K562 (cell line): ENCODE data around the gene FHIP1B. TPM values are rescaled to one million over a fixed set of nuclear protein-coding genes. Genes with fewer than 3 reads are reported as not detected.
A peak's percentile ranks its signal among the peaks of the same experiment; 100 is the strongest.

Source experiments
- ATAC-seq: fragments of 200-7000 bp; cut with Tn5 transposase; 3 replicates; pipeline ENCODE4 v1.9.1; 2020; ENCODE audit warnings: moderate library complexity
- BruUV-seq: library from RNA; stranded (reverse); fragments of 400-500 nt; replicated peaks from 2 replicates; lab custom pipeline; 2021; lab: Mats Ljungman, UMichigan
- CTCF ChIA-PET: fragments of 300-600 bp; formaldehyde crosslinking; extraction: SDS; loops from one replicate; lab custom pipeline; 2021; ENCODE audit warnings: low intra/inter-chr PET ratio; lab: Yijun Ruan, JAX
- POLR2A ChIA-PET: fragments of 300-600, 350-650 bp; sonication (Branson Sonifier 250); formaldehyde crosslinking; extraction: SDS; loops from one replicate; lab custom pipeline; 2021; ENCODE audit warnings: antibody characterized with exemption, inconsistent platforms; lab: Yijun Ruan, JAX
- DNase-seq, 4 experiments: peaks; one replicate each; pipeline versions ENCODE4 v3.0.0 to v3.0.0-alpha.2; 2011 to 2018; ENCODE audit warnings: low spot score in 3 of 4, mixed read lengths in 3 of 4; ENCODE audit errors: extremely low read depth in 1 of 4
- FAIRE-seq: peaks from 2 replicates; lab custom pipeline; 2011; peaks lifted over from hg19 to GRCh38; lab: Jason Lieb, UNC
- H2AFZ ChIP-seq: 2 replicates; pipeline ENCODE4 v1.6.0; 2011; ENCODE audit warnings: low read depth, low read length, control low read depth, inconsistent platforms
- H3K27ac ChIP-seq: fragments of 200-600 bp; 3 replicates; pipeline ENCODE4 v1.8.0; 2011; ENCODE audit warnings: low read depth, mild to moderate bottlenecking, control low read depth, inconsistent platforms, low read length, moderate library complexity, mixed read lengths; ENCODE audit errors: extremely low read depth
- H3K27me3 ChIP-seq, 2 experiments: fragments of 300-600 bp in 1 of 2; 2 replicates in 1 of 2; 3 replicates in 1 of 2; pipeline versions ENCODE4 v1.6.0 to v1.8.0; 2011; ENCODE audit warnings: inconsistent platforms in 2 of 2, low read length in 2 of 2, mild to moderate bottlenecking in 1 of 2, mixed read lengths in 1 of 2, moderate library complexity in 1 of 2; ENCODE audit not compliant: control insufficient read depth in 2 of 2, insufficient read depth in 2 of 2
- H3K36me3 ChIP-seq: fragments of 300-600 bp; 3 replicates; pipeline ENCODE4 v1.8.0; 2011; ENCODE audit warnings: mild to moderate bottlenecking, low read length, inconsistent platforms; ENCODE audit not compliant: control insufficient read depth, insufficient read depth
- H3K4me1 ChIP-seq, 2 experiments: fragments of 200-600 bp in 1 of 2; replicated peaks in 1 of 2; 2 replicates in 1 of 2; 3 replicates in 1 of 2; pipeline versions ENCODE4 v1.5.1 to v1.8.0; 2011; ENCODE audit warnings: inconsistent platforms in 2 of 2, low read length in 2 of 2, mild to moderate bottlenecking in 1 of 2, mixed read lengths in 1 of 2, moderate library complexity in 1 of 2; ENCODE audit not compliant: control insufficient read depth in 2 of 2, insufficient read depth in 2 of 2
- H3K4me2 ChIP-seq: 2 replicates; pipeline ENCODE4 v1.6.1; 2011; ENCODE audit warnings: low read length, control low read depth, inconsistent platforms, mixed read lengths; ENCODE audit not compliant: insufficient read depth
- H3K4me3 ChIP-seq: fragments of 200-600 bp; sonication (generic), shearing (Covaris generic); 2 replicates; pipeline ENCODE4 v1.5.1; 2016; ENCODE audit warnings: control low read depth, inconsistent platforms
- H3K79me2 ChIP-seq: fragments of 200-600 bp; 3 replicates; pipeline ENCODE4 v1.8.0; 2011; ENCODE audit warnings: low read length, inconsistent platforms; ENCODE audit not compliant: control insufficient read depth, insufficient read depth
- H3K9ac ChIP-seq, 2 experiments: 2 replicates each; pipeline versions ENCODE4 v1.6.0 to v1.6.1; 2011; ENCODE audit warnings: low read depth in 2 of 2, low read length in 2 of 2, control low read depth in 1 of 2, inconsistent platforms in 1 of 2, mild to moderate bottlenecking in 1 of 2, mixed read lengths in 1 of 2; ENCODE audit not compliant: insufficient read depth in 1 of 2
- H3K9me1 ChIP-seq: one replicate; pipeline ENCODE4 v1.6.0; 2011; ENCODE audit warnings: inconsistent platforms, mild to moderate bottlenecking, low read length, moderate library complexity; ENCODE audit not compliant: control insufficient read depth, insufficient read depth
- H3K9me3 ChIP-seq: replicated peaks from 2 replicates; pipeline ENCODE4 v1.5.1; 2011; ENCODE audit warnings: low read depth, low read length, inconsistent platforms; ENCODE audit not compliant: control insufficient read depth, insufficient read depth
- H4K20me1 ChIP-seq: replicated peaks from 2 replicates; pipeline ENCODE4 v1.6.1; 2011; ENCODE audit warnings: low read length, inconsistent platforms, mixed read lengths; ENCODE audit not compliant: control insufficient read depth, insufficient read depth
- ARID1B ChIP-seq: fragments of 450-650 bp; IDR thresholded peaks from 2 replicates; pipeline ENCODE4 v1.6.1; 2016; ENCODE audit warnings: antibody characterized with exemption, mild to moderate bottlenecking, inconsistent platforms
- BRCA1 ChIP-seq, 2 experiments: fragments of 450-650 bp in 1 of 2; sonication (generic) in 1 of 2; formaldehyde crosslinking in 1 of 2; IDR thresholded peaks; 2 replicates each; pipeline versions ENCODE4 v1.5.0 to v1.6.1; 2017 to 2020; ENCODE audit warnings: mild to moderate bottlenecking in 1 of 2, missing genetic modification reagents in 1 of 2
- BRD4 ChIP-seq: fragments of 200-600 bp; sonication (generic); IDR thresholded peaks from 2 replicates; pipeline ENCODE4 v1.6.1; 2017; ENCODE audit warnings: inconsistent platforms
- CBFA2T3 ChIP-seq: fragments of 450-650 bp; IDR thresholded peaks from 2 replicates; pipeline ENCODE4 v1.6.1; 2017
- CBX2 ChIP-seq: fragments of 200-600 bp; sonication (generic); IDR thresholded peaks from one replicate; pipeline ENCODE4 v1.6.1; 2012; ENCODE audit warnings: mild to moderate bottlenecking, low read length, inconsistent platforms; ENCODE audit not compliant: insufficient read depth, poor library complexity, severe bottlenecking
- CEBPB ChIP-seq: fragments of 450-650 bp; IDR thresholded peaks from 2 replicates; pipeline ENCODE4 v1.6.1; 2016; ENCODE audit warnings: missing genetic modification characterization, missing compliant biosample characterization
- ETV1 ChIP-seq: fragments of 450-650 bp; conservative IDR thresholded peaks from 2 replicates; pipeline ENCODE4 v1.6.1; 2016; ENCODE audit warnings: missing genetic modification characterization, control low read depth, low read depth, missing compliant biosample characterization
- FOXA1 ChIP-seq: fragments of 450-650 bp; IDR thresholded peaks from 2 replicates; pipeline ENCODE4 v1.6.1; 2016; ENCODE audit warnings: mild to moderate bottlenecking, borderline replicate concordance
- FOXA3 ChIP-seq, 2 experiments: fragments of 450-650 bp in 1 of 2; sonication (generic) in 1 of 2; formaldehyde crosslinking; IDR thresholded peaks in 1 of 2; conservative IDR thresholded peaks in 1 of 2; 2 replicates each; pipeline versions ENCODE4 v1.4.0 to v1.8.0; 2020 to 2022; ENCODE audit warnings: mild to moderate bottlenecking in 2 of 2, missing genetic modification reagents in 1 of 2
- FOXJ3 ChIP-seq: sonication (generic); formaldehyde crosslinking; IDR thresholded peaks from 2 replicates; pipeline ENCODE4 v1.4.0; 2020; ENCODE audit warnings: mild to moderate bottlenecking, missing genetic modification reagents
- KLF16 ChIP-seq: IDR thresholded peaks from 2 replicates; pipeline ENCODE4 v1.6.1; 2016; ENCODE audit warnings: antibody characterized with exemption
- NFIX ChIP-seq: fragments of 250-450 bp; sonication (Bioruptor Pico); IDR thresholded peaks from 2 replicates; pipeline ENCODE4 v1.4.0; 2020; ENCODE audit warnings: low read depth, mild to moderate bottlenecking, moderate library complexity
- PURB ChIP-seq: sonication (generic); formaldehyde crosslinking; IDR thresholded peaks from 2 replicates; pipeline ENCODE4 v1.9.0; 2021; ENCODE audit warnings: low read depth, mild to moderate bottlenecking, missing genetic modification reagents
- RB1 ChIP-seq: fragments of 450-650 bp; IDR thresholded peaks from 2 replicates; pipeline ENCODE4 v1.6.1; 2017; ENCODE audit warnings: low read depth, mild to moderate bottlenecking
- RCOR1 ChIP-seq, 2 experiments: IDR thresholded peaks; 2 replicates each; pipeline ENCODE4 v1.6.1; 2012; ENCODE audit warnings: low read depth in 2 of 2, low read length in 2 of 2, borderline replicate concordance in 1 of 2, improper control_type of control experiment in 1 of 2
- RNF2 ChIP-seq: sonication (generic); IDR thresholded peaks from 2 replicates; pipeline ENCODE4 v1.6.1; 2016
- SUPT5H ChIP-seq: fragments of 450-650 bp; IDR thresholded peaks from 2 replicates; pipeline ENCODE4 v1.6.1; 2016
- ZNF146 ChIP-seq: IDR thresholded peaks from one replicate; pipeline ENCODE4 v1.6.1; 2018; ENCODE audit warnings: missing compliant biosample characterization; ENCODE audit not compliant: unreplicated experiment
- ZNF175 ChIP-seq: fragments of 200-800 bp; sonication (Bioruptor generic); IDR thresholded peaks from 2 replicates; pipeline ENCODE4 v1.6.1; 2016; ENCODE audit warnings: low read depth, mild to moderate bottlenecking, missing genetic modification characterization, missing compliant biosample characterization
- ZNF280B ChIP-seq: fragments of 250-450 bp; sonication (Bioruptor Pico); IDR thresholded peaks from 2 replicates; pipeline ENCODE4 v1.5.1; 2021; ENCODE audit warnings: mild to moderate bottlenecking
- WGBS: fragments of 100-300 bp; shearing (Covaris generic); methylation state at CpG from one replicate; pipeline ENCODE4 v1.1.6; 2016; ENCODE audit warnings: low coverage, mixed read lengths; ENCODE audit not compliant: insufficient coverage; ENCODE audit errors: missing lambda C conversion rate; 5-methylcytosine and 5-hydroxymethylcytosine counted together
- in situ Hi-C: fragments of 300-500 bp; cut with MboI; formaldehyde crosslinking; loops from 4 replicates; pipeline ENCODE4 v1.15.0; 2018; ENCODE audit warnings: inconsistent platforms, mixed read lengths
- intact Hi-C: fragments of 100-400 bp; cut with micrococcal nuclease; formaldehyde crosslinking; loops from 2 replicates; pipeline ENCODE4 v1.14.2; 2022
- polyA plus RNA-seq, 8 experiments: library from polyadenylated mRNA; depleted of rRNA in 4 of 8; stranded (reverse) in 5 of 8; unstranded in 3 of 8; fragments of >200 nt; fragmentation: Nextera tagmentation in 2 of 8; fragmentation: Illumina TruSeq in 1 of 8; extraction: Ambion mirVana in 2 of 8; extraction: Trizol in 1 of 8; gene quantifications; 2 replicates each; pipeline versions ENCODE4 v1.2.1 to v1.2.3, GENCODE V29; 2011 to 2014; ENCODE audit warnings: inconsistent platforms in 1 of 8, missing spikeins in 1 of 8
- total RNA-seq, 7 experiments: library from RNA; depleted of rRNA in 6 of 7; stranded (reverse); fragments of >200 nt in 6 of 7; fragmentation: Illumina TruSeq in 2 of 7; extraction: Trizol in 2 of 7; gene quantifications; 2 replicates each; pipeline versions ENCODE4 v1.2.1 to v1.2.3, GENCODE V29; 2011 to 2021; ENCODE audit warnings: low replicate concordance in 1 of 7
- TF ChIP-seq, protein P1 (sequence below): fragments of 450-650 bp; IDR thresholded peaks from 2 replicates; pipeline ENCODE4 v1.7.0; 2016; ENCODE audit warnings: borderline replicate concordance
- TF ChIP-seq, protein P2 (sequence below): fragments of 450-650 bp; IDR thresholded peaks from 2 replicates; pipeline ENCODE4 v1.6.1; 2016; ENCODE audit warnings: missing biosample characterization, missing genetic modification characterization

FHIP1B gene
- total and polyA plus RNA-seq, 9 of the 15 experiments (the other 6 are each of a cell fraction or from before 2014, with no cell fraction given): 0.94 to 24.7 (median 15.6) TPM

DNA sequence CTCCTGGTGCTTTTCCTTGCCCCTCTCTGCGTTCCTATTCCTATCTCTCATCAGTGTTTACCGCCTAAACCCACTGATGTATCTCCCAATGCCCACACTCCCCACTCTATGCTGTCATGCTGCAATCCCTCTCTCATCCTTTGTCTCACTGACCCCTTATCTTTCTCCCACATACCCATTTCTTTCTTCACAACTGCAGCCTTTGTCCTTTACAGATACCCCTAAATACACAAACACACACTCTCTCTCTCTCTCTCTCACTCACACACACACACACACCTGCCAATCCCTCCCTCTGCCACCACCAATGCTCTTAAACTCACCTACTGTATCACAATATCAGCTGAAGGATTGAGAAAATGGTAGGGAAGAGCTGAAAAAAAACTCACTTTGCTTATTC is 59.0 kb downstream of the FHIP1B start:
- POLR2A ChIA-PET: interaction anchor here (1.0 kb wide), 1 partner anchor 23 kb away, joined by 4 read pairs; no protein-coding TSS in a partner anchor
- no peak for FAIRE-seq
- 6% methylated on average over 2 of the region's 2 CpGs for WGBS
- TF ChIP-seq KLF16 (no peak), CBFA2T3 (peak; percentile 75), ARID1B (peak; percentile 57), RB1 (no peak), RNF2 (no peak), RCOR1 (IDR thresholded peaks at IDR 0.05; ENCODE audit: borderline replicate concordance in 1 of 2, low read depth in 2 of 2, low read length in 2 of 2) (no peak), NFIX (CRISPR knock-in tag) (no peak), SUPT5H (no peak), FOXA1 (no peak), ZNF175 (CRISPR knock-in tag) (no peak), ZNF280B (CRISPR knock-in tag) (no peak), FOXJ3 (CRISPR knock-in tag) (no peak), BRCA1 (IDR thresholded peaks at IDR 0.05) (no peak), BRCA1 (CRISPR knock-in tag; IDR thresholded peaks at IDR 0.05) (no peak), FOXA3 (CRISPR knock-in tag; conservative IDR thresholded peaks at IDR 0.05 in 1 of 2, IDR thresholded peaks at IDR 0.05 in 1 of 2) (peak in 1 of 2 experiments; percentile 70; a peak in 2 of 4 replicates), CBX2 (no peak), PURB (no peak), ZNF146 (CRISPR knock-in tag) (no peak), CEBPB (tag) (no peak), ETV1 (no peak), BRD4 (no peak)
- TF ChIP-seq, protein P1, sequence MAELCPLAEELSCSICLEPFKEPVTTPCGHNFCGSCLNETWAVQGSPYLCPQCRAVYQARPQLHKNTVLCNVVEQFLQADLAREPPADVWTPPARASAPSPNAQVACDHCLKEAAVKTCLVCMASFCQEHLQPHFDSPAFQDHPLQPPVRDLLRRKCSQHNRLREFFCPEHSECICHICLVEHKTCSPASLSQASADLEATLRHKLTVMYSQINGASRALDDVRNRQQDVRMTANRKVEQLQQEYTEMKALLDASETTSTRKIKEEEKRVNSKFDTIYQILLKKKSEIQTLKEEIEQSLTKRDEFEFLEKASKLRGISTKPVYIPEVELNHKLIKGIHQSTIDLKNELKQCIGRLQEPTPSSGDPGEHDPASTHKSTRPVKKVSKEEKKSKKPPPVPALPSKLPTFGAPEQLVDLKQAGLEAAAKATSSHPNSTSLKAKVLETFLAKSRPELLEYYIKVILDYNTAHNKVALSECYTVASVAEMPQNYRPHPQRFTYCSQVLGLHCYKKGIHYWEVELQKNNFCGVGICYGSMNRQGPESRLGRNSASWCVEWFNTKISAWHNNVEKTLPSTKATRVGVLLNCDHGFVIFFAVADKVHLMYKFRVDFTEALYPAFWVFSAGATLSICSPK: no peak
- TF ChIP-seq, protein P2, sequence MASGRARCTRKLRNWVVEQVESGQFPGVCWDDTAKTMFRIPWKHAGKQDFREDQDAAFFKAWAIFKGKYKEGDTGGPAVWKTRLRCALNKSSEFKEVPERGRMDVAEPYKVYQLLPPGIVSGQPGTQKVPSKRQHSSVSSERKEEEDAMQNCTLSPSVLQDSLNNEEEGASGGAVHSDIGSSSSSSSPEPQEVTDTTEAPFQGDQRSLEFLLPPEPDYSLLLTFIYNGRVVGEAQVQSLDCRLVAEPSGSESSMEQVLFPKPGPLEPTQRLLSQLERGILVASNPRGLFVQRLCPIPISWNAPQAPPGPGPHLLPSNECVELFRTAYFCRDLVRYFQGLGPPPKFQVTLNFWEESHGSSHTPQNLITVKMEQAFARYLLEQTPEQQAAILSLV (tag): no peak

More for the DNA sequence above, 59.0 kb downstream of the FHIP1B start:
- H3K9ac ChIP-seq: no peak overlapping the region
- H3K9me1 ChIP-seq: no peaks in the 10 kb centered on the region
- ATAC-seq (no peak), DNase-seq (no peak)
- no peaks in the 10 kb centered on the region for H3K36me3 ChIP-seq
- H3K79me2 ChIP-seq: no peaks in the 10 kb centered on the region
- in situ Hi-C loops: no loop called here
- no peak overlapping the region for H3K4me3 ChIP-seq
- H2AFZ ChIP-seq: no peak overlapping the region
- H3K27ac ChIP-seq: no peak overlapping the region
- no peaks in the 10 kb centered on the region for H4K20me1 ChIP-seq
- CTCF ChIA-PET: no interaction called here
- no peaks in the 10 kb centered on the region for H3K27me3 ChIP-seq
- no peak overlapping the region for H3K4me2 ChIP-seq
- H3K4me1 ChIP-seq: no peaks in the 10 kb centered on the region
- H3K9me3 ChIP-seq: no peaks in the 10 kb centered on the region
- no TSS peak for BruUV-seq
- intact Hi-C loops: no loop called here
